RWPE2 (cell line): ENCODE measurements around the gene DYRK4.

ENCODE experiments used
- ATAC-seq: fragments of 200-7000 bp; cut with Tn5 transposase; 3 replicates; pipeline ENCODE4 v1.9.1; 2021; ENCODE audit warnings: low read depth
- DNase-seq: peaks from one replicate; pipeline ENCODE4 v3.0.0-alpha.2; 2020; ENCODE audit warnings: low spot score
- H3K27ac ChIP-seq: fragments of 450-650 bp; 2 replicates; pipeline ENCODE4 v1.5.1; 2017; ENCODE audit warnings: mild to moderate bottlenecking; ENCODE audit not compliant: poor library complexity, severe bottlenecking
- H3K27me3 ChIP-seq: fragments of 250-450 bp; sonication (Bioruptor Pico); 2 replicates; pipeline ENCODE4 v1.5.1; 2021; ENCODE audit warnings: mild to moderate bottlenecking, moderate library complexity; ENCODE audit not compliant: insufficient read depth, poor library complexity, severe bottlenecking
- H3K36me3 ChIP-seq: fragments of 250-450 bp; sonication (Bioruptor Pico); 2 replicates; pipeline ENCODE4 v1.5.1; 2020; ENCODE audit warnings: low read depth, mild to moderate bottlenecking, moderate library complexity
- H3K4me1 ChIP-seq: fragments of 250-450 bp; sonication (Bioruptor Pico); 2 replicates; pipeline ENCODE4 v1.5.1; 2021; ENCODE audit warnings: mild to moderate bottlenecking, moderate library complexity; ENCODE audit not compliant: insufficient read depth, poor library complexity, severe bottlenecking
- H3K4me3 ChIP-seq: fragments of 250-450 bp; sonication (Bioruptor Pico); 2 replicates; pipeline ENCODE4 v1.5.1; 2021; ENCODE audit warnings: mild to moderate bottlenecking, moderate library complexity; ENCODE audit not compliant: severe bottlenecking
- H3K9me3 ChIP-seq: fragments of 250-450 bp; sonication (Bioruptor Pico); 2 replicates; pipeline ENCODE4 v1.5.1; 2021; ENCODE audit warnings: mild to moderate bottlenecking, moderate library complexity; ENCODE audit not compliant: severe bottlenecking
- TF ChIP-seq, protein P1 (sequence below): fragments of 450-650 bp; IDR thresholded peaks from one replicate; pipeline ENCODE4 v1.5.1; 2017; ENCODE audit warnings: mild to moderate bottlenecking, moderate library complexity; ENCODE audit not compliant: poor library complexity, severe bottlenecking

Gene DYRK4

GRCh38 chr12:4603946-4604345 lies 41.9 kb downstream of the DYRK4 start:
- TF ChIP-seq, protein P1, sequence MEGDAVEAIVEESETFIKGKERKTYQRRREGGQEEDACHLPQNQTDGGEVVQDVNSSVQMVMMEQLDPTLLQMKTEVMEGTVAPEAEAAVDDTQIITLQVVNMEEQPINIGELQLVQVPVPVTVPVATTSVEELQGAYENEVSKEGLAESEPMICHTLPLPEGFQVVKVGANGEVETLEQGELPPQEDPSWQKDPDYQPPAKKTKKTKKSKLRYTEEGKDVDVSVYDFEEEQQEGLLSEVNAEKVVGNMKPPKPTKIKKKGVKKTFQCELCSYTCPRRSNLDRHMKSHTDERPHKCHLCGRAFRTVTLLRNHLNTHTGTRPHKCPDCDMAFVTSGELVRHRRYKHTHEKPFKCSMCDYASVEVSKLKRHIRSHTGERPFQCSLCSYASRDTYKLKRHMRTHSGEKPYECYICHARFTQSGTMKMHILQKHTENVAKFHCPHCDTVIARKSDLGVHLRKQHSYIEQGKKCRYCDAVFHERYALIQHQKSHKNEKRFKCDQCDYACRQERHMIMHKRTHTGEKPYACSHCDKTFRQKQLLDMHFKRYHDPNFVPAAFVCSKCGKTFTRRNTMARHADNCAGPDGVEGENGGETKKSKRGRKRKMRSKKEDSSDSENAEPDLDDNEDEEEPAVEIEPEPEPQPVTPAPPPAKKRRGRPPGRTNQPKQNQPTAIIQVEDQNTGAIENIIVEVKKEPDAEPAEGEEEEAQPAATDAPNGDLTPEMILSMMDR = no peak
- ATAC-seq (no peak), DNase-seq (no peak)
- H3K27me3 ChIP-seq = no peaks in the 10 kb centered on the region
- H3K4me1 ChIP-seq = peaks cover 9% of the 10 kb centered on the region
- no peak overlapping the region for H3K4me3 ChIP-seq
- no peaks in the 10 kb centered on the region for H3K9me3 ChIP-seq
- no peak overlapping the region for H3K27ac ChIP-seq
- H3K36me3 ChIP-seq = no peaks in the 10 kb centered on the region

DNA sequence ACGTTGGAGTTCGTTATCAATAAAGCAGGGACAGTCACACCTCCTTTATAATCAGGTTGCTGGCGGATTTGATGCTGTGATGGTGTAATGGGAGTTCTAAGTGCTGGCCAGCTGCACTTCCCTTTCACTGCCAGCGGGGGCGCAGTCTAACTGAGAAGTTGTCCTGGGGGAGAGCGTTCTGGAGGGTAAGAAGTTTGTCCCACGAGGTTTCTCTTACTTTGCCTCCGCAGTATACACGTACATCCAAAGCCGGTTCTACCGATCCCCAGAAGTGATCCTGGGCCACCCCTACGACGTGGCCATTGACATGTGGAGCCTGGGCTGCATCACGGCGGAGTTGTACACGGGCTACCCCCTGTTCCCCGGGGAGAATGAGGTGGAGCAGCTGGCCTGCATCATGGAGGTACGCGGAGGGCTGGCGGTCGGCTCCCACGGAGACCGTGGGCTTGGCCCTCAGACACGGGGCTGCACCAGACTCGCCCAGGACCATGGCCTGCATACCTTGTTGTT lies 42.7 kb downstream of the DYRK4 start:
- Histone ChIP-seq H3K27me3 (no peaks in the 10 kb centered on the region), H3K27ac (no peak overlapping the region), H3K36me3 (peaks cover 2% of the 10 kb centered on the region; the same call in 1 of the 2 replicates), H3K4me1 (peaks cover 9% of the 10 kb centered on the region), H3K4me3 (peak overlapping the region; percentile 64), H3K9me3 (no peaks in the 10 kb centered on the region)
- ATAC-seq (peak; percentile 92), DNase-seq (no peak)
- TF ChIP-seq, protein P1 = peak; percentile 96

GRCh38 chr12:4607056-4607455 lies 45.0 kb downstream of the DYRK4 start:
- Histone ChIP-seq H3K4me3 (no peak overlapping the region), H3K9me3 (no peaks in the 10 kb centered on the region), H3K4me1 (peaks cover 9% of the 10 kb centered on the region), H3K36me3 (peaks cover 20% of the 10 kb centered on the region), H3K27me3 (no peaks in the 10 kb centered on the region), H3K27ac (no peak overlapping the region)
- TF ChIP-seq, protein P1 = no peak
- DNase-seq (no peak), ATAC-seq (no peak)

DNA sequence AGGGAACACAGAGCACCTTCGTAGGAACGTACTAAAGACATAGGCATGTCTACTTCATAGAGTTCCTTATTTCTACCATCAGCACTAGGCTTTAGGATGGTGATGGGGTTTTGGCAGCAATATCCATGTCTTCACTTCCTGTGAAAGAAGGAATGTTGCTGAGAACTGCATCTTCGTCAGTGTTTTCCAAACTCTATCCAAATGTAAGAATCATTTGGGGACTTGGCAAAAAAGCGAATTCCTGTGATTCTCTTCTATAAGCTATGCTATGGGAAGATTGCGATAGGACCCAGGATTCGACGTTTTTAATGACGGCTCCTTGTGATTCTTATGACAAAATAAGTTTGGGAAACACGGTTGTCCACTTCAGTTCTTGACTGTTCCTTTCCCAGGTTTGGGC lies 47.1 kb downstream of the DYRK4 start:
- no peak overlapping the region for H3K27ac ChIP-seq
- peaks cover 9% of the 10 kb centered on the region for H3K4me1 ChIP-seq
- no peaks in the 10 kb centered on the region for H3K27me3 ChIP-seq
- peaks cover 31% of the 10 kb centered on the region for H3K36me3 ChIP-seq
- TF ChIP-seq, protein P1 = no peak
- no peak for ATAC-seq
- H3K4me3 ChIP-seq = no peak overlapping the region
- no peak for DNase-seq
- no peaks in the 10 kb centered on the region for H3K9me3 ChIP-seq

- DNase-seq (no peak), ATAC-seq (no peak)
- Histone ChIP-seq H3K4me1 (peaks cover 7% of the 10 kb centered on the region), H3K27me3 (no peaks in the 10 kb centered on the region), H3K27ac (no peak overlapping the region), H3K9me3 (no peaks in the 10 kb centered on the region), H3K36me3 (peaks cover 31% of the 10 kb centered on the region), H3K4me3 (no peak overlapping the region)
- TF ChIP-seq, protein P1 = no peak
Measured at GRCh38 chr12:4610481-4610880, 48.5 kb downstream of the DYRK4 start.
